ENCODE data around the gene G3BP2. TPM values are rescaled to one million over a fixed set of nuclear protein-coding genes. Genes with fewer than 3 reads are reported as not detected.

G3BP2 gene
- polyA plus RNA-seq, 1 donor from 2014 or later: 332 TPM

DNA sequence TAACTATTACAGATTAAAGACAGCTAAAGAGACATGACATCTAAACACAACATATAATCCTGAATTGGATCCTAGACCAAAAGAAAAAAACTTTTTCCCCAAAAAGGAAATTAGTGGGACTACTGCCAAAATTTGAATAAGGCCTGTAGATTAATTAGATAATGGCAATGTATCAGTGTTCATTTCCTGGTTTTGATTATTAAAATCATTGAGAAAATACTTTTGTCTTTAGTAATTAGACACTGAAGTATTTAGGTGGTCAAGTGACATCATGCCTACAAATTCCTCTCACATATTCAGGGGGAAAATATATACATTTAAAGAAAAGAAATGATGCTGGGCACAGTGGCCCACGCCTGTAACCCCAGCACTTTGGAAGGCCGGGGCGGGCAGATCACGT, 40.8 kb upstream of the G3BP2 start:
- H3K9me2 ChIP-seq (ENCODE audit: insufficient read depth, low read length): no peaks in the 10 kb centered on the region
- H3K4me3 ChIP-seq (ENCODE audit: low read length): no peak overlapping the region
- H3K9ac ChIP-seq (ENCODE audit: low read length): no peak overlapping the region
- no peaks in the 10 kb centered on the region for H3F3A ChIP-seq (ENCODE audit: insufficient read depth, low read length, poor library complexity, severe bottlenecking)
- H3K79me2 ChIP-seq (replicated peaks; ENCODE audit: insufficient read depth, low read length): no peaks in the 10 kb centered on the region
- H3K27ac ChIP-seq (ENCODE audit: low read length): no peak overlapping the region
- no peaks in the 10 kb centered on the region for H3K9me3 ChIP-seq (ENCODE audit: low read length)
- H2AFZ ChIP-seq (ENCODE audit: low read depth, low read length): no peak overlapping the region
- TF ChIP-seq, protein P1, sequence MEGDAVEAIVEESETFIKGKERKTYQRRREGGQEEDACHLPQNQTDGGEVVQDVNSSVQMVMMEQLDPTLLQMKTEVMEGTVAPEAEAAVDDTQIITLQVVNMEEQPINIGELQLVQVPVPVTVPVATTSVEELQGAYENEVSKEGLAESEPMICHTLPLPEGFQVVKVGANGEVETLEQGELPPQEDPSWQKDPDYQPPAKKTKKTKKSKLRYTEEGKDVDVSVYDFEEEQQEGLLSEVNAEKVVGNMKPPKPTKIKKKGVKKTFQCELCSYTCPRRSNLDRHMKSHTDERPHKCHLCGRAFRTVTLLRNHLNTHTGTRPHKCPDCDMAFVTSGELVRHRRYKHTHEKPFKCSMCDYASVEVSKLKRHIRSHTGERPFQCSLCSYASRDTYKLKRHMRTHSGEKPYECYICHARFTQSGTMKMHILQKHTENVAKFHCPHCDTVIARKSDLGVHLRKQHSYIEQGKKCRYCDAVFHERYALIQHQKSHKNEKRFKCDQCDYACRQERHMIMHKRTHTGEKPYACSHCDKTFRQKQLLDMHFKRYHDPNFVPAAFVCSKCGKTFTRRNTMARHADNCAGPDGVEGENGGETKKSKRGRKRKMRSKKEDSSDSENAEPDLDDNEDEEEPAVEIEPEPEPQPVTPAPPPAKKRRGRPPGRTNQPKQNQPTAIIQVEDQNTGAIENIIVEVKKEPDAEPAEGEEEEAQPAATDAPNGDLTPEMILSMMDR (IDR thresholded peaks at IDR 0.05; ENCODE audit: poor library complexity, severe bottlenecking): no peak
- TF ChIP-seq SMC3 (conservative IDR thresholded peaks at IDR 0.05; ENCODE audit: poor library complexity) (no peak), MXI1 (conservative IDR thresholded peaks at IDR 0.05; ENCODE audit: poor library complexity, severe bottlenecking) (no peak), POLR2AphosphoS5 (IDR thresholded peaks at IDR 0.05) (no peak), TAF1 (IDR thresholded peaks at IDR 0.05; ENCODE audit: low read depth) (no peak), EP300 (conservative IDR thresholded peaks at IDR 0.05; ENCODE audit: poor library complexity, severe bottlenecking) (no peak), EZH2 (IDR thresholded peaks at IDR 0.05; ENCODE audit: borderline replicate concordance, insufficient read depth, low read length, poor library complexity, severe bottlenecking) (no peak), RAD21 (conservative IDR thresholded peaks at IDR 0.05) (no peak)
- TF ChIP-seq, protein P2, sequence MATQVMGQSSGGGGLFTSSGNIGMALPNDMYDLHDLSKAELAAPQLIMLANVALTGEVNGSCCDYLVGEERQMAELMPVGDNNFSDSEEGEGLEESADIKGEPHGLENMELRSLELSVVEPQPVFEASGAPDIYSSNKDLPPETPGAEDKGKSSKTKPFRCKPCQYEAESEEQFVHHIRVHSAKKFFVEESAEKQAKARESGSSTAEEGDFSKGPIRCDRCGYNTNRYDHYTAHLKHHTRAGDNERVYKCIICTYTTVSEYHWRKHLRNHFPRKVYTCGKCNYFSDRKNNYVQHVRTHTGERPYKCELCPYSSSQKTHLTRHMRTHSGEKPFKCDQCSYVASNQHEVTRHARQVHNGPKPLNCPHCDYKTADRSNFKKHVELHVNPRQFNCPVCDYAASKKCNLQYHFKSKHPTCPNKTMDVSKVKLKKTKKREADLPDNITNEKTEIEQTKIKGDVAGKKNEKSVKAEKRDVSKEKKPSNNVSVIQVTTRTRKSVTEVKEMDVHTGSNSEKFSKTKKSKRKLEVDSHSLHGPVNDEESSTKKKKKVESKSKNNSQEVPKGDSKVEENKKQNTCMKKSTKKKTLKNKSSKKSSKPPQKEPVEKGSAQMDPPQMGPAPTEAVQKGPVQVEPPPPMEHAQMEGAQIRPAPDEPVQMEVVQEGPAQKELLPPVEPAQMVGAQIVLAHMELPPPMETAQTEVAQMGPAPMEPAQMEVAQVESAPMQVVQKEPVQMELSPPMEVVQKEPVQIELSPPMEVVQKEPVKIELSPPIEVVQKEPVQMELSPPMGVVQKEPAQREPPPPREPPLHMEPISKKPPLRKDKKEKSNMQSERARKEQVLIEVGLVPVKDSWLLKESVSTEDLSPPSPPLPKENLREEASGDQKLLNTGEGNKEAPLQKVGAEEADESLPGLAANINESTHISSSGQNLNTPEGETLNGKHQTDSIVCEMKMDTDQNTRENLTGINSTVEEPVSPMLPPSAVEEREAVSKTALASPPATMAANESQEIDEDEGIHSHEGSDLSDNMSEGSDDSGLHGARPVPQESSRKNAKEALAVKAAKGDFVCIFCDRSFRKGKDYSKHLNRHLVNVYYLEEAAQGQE (IDR thresholded peaks at IDR 0.05; ENCODE audit: borderline replicate concordance): no peak
- H3K36me3 ChIP-seq (ENCODE audit: insufficient read depth, low read length): no peaks in the 10 kb centered on the region
- no peaks in the 10 kb centered on the region for H4K20me1 ChIP-seq (ENCODE audit: insufficient read depth)
- H3K4me2 ChIP-seq (ENCODE audit: low read length): no peak overlapping the region
- no peaks in the 10 kb centered on the region for H3K27me3 ChIP-seq (ENCODE audit: insufficient read depth, low read depth, low read length)

DNA sequence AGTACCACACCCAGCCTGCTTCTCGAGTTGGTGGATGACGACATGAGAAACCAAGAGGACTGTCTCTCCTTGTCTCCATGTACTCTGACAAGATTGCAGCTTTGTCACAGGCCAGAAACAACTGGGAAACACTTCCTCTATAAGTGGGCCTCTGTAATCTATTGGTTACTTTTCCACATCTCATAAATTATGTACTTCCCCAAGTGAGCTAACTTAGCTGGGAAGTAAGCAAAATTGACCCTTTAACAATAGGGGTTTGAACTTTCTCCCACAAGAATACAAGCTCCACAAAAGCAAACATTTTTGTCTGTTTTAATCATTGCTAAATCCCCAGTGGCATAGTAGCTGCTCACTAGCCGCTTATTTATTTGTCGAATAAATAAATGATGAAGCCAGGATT, 37.0 kb upstream of the G3BP2 start:
- H3F3A ChIP-seq (ENCODE audit: insufficient read depth, low read length, poor library complexity, severe bottlenecking): no peaks in the 10 kb centered on the region
- H3K9me3 ChIP-seq (ENCODE audit: low read length): no peaks in the 10 kb centered on the region
- H3K79me2 ChIP-seq (replicated peaks; ENCODE audit: insufficient read depth, low read length): no peaks in the 10 kb centered on the region
- no peak overlapping the region for H3K27ac ChIP-seq (ENCODE audit: low read length)
- H3K9me2 ChIP-seq (ENCODE audit: insufficient read depth, low read length): no peaks in the 10 kb centered on the region
- H2AFZ ChIP-seq (ENCODE audit: low read depth, low read length): no peak overlapping the region
- H3K4me3 ChIP-seq (ENCODE audit: low read length): no peak overlapping the region
- no peak overlapping the region for H3K4me2 ChIP-seq (ENCODE audit: low read length)
- TF ChIP-seq POLR2AphosphoS5 (IDR thresholded peaks at IDR 0.05): no peak
- TF ChIP-seq, protein P1 (IDR thresholded peaks at IDR 0.05; ENCODE audit: poor library complexity, severe bottlenecking): no peak
- no peak for TF ChIP-seq RAD21 (conservative IDR thresholded peaks at IDR 0.05)
- no peaks in the 10 kb centered on the region for H3K36me3 ChIP-seq (ENCODE audit: insufficient read depth, low read length)
- H3K27me3 ChIP-seq (ENCODE audit: insufficient read depth, low read depth, low read length): no peaks in the 10 kb centered on the region
- H4K20me1 ChIP-seq (ENCODE audit: insufficient read depth): no peaks in the 10 kb centered on the region
- no peak overlapping the region for H3K9ac ChIP-seq (ENCODE audit: low read length)

Measured in neural cell (in vitro differentiated cells).